Coronary artery (tissue), 2 donors: ENCODE measurements around the gene CARD11.

Experiments used
- DNase-seq: peaks from one replicate; pipeline ENCODE4 v3.0.0-alpha.2; 2017; ENCODE audit warnings: low spot score
- H3K27ac ChIP-seq, 2 donors: fragments of 200-600 bp; sonication (generic); one replicate each; pipeline ENCODE4 v1.5.1; 2016 to 2019
- H3K4me3 ChIP-seq: fragments of 200-600 bp; sonication (generic); 2 replicates; pipeline ENCODE4 v1.5.1; 2016; ENCODE audit warnings: mild to moderate bottlenecking, moderate library complexity
- CTCF ChIP-seq: fragments of 200-600 bp; sonication (generic); IDR thresholded peaks from one replicate; pipeline ENCODE4 v1.5.1; 2019; ENCODE audit warnings: antibody characterized with exemption

CARD11 gene

GRCh38 chr7:2947058-2947780, 96.4 kb downstream of the CARD11 start:
- H3K4me3 ChIP-seq: no peak overlapping the region
- peak; percentile 50 for DNase-seq
- H3K27ac ChIP-seq: no peak overlapping the region
- TF ChIP-seq CTCF: no peak

- H3K27ac ChIP-seq: no peak overlapping the region
- TF ChIP-seq CTCF: no peak
- DNase-seq: peak; percentile 28
Measured at GRCh38 chr7:2945171-2945570, 98.5 kb downstream of the CARD11 start.

GRCh38 chr7:2944739-2945138, 98.9 kb downstream of the CARD11 start:
- no peak for TF ChIP-seq CTCF
- DNase-seq: peak; percentile 31

More at GRCh38 chr7:2945171-2945570, 98.5 kb downstream of the CARD11 start:
- H3K4me3 ChIP-seq: no peak overlapping the region

GRCh38 chr7:2943851-2944601, 99.6 kb downstream of the CARD11 start:
- no peak overlapping the region for H3K4me3 ChIP-seq
- no peak for TF ChIP-seq CTCF
- no peak overlapping the region for H3K27ac ChIP-seq
- peak; percentile 38 for DNase-seq

More at GRCh38 chr7:2944739-2945138, 98.9 kb downstream of the CARD11 start:
- no peak overlapping the region for H3K4me3 ChIP-seq
- no peak overlapping the region for H3K27ac ChIP-seq

- H3K4me3 ChIP-seq: no peak overlapping the region
- no peak for TF ChIP-seq CTCF
- no peak for DNase-seq
- no peak overlapping the region for H3K27ac ChIP-seq
Measured at GRCh38 chr7:2941216-2941859, 102.3 kb downstream of the CARD11 start.

GRCh38 chr7:2940466-2940865, 103.2 kb downstream of the CARD11 start:
- H3K4me3 ChIP-seq: no peak overlapping the region
- H3K27ac ChIP-seq: no peak overlapping the region
- no peak for TF ChIP-seq CTCF
- DNase-seq: no peak
